IPS DF 19.7 (cell line): ENCODE measurements around the gene CCAR1.
"Not testable (repeated sequence)": the region's sequence is repeated elsewhere in the genome, so short reads cannot be mapped to it uniquely, and the experiment has no call there.

ENCODE experiments used
- DNase-seq: peaks from one replicate; pipeline ENCODE4 v3.0.0-alpha.2; 2013; ENCODE audit warnings: low read depth, low spot score

Gene CCAR1

DNA sequence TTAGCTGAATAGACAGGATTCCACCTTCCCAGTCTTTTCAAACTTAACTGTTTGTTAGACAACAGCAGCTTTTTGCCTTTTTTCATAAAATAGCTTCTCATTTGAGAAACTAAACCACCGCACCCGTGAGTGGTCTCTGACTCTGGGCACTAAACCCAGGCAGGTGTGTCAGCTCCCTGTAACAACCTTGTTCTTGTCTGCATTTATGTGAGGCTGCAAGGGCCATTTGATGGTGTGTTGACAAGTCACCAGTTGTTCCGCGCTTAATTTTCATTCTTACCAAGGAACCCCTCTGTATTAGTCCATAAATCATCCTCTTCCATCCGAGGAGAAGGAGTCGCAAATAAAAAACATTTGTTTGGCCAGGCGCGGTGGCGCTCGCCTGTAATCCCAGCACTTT, 107.8 kb downstream of the CCAR1 start:
- no peak for DNase-seq

DNA sequence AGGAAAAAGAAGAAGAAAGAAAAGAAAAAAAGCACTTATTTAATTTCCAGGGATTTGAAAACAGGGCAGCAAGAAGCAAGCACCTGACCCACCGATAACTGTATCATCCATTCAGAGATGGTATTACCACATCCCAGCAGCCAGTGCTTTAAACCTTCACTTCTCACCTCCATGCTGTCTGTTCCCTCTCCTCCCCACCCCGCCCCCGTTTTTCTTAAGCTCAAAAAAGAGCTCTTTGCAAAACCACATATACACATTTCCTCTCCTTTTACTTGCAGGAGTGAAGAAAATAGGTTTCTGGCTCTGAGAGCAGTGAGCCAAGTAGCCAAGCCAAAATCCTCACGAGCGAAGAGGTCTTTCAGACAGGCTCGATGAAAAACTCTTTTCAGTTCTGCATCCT, 108.5 kb downstream of the CCAR1 start:
- DNase-seq = no peak

DNA sequence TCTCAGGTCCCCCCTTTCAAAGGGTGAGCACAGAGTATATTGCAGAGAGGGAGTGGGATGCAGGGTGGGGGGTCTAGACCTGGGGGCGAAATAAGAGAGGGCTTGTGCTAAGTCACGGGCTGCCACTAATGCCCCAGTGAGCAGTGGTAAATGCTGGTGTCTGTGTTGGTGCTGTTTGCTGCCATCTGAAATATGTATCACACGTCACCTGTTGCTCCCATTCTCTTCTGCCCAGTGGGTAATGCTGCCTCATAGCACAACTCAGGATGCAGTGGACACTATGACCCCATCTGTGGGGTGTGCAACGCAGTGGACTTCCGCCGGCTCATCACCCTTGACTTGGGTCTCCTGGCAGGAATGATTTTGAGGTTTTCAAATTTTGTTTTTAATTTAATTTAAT, 108.9 kb downstream of the CCAR1 start:
- no peak for DNase-seq

DNA sequence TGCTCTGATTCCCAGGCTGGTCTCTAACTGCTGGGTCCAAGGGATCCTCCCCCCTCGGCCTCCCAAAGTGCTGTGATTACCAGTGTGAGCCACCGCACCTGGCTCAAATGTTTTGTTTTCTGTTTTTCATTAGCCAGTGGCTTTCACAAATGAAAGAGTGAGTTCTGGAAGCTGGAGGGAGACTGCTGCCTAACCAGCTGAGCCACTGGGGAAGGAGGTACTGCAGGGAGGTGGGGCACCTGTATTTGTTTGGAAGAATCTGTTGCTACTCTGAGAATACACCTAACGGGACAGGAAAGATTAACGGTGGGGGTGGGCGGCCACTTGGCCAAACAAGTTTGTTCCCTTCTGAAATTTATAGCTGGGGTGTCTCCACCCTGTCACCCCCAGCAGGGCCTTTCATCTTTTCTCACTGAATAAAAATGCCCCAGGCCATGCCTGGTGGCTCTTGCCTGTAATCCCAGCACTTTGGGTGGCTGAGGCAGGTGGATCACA, 111.0 kb downstream of the CCAR1 start:
- no peak for DNase-seq

DNA sequence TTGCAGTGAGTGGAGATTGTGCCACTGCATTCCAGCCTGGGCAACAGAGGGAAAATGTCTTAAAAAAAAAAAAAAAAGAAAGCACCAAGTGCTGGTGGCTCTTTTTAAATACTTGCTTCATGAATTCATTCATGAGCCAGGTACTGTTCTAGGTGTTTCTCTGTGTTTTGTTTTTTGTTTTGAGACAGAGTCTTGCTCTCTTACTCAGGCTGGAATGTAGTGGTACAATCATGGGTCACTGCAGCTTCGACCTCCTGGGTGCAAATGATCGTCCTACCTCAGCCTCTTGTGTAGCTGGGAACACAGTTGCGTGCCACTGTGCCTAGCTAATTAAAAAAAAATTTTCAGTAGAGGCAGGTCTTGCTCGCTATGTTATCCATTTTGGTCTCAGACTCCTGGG, 111.6 kb downstream of the CCAR1 start:
- no peak for DNase-seq

DNA sequence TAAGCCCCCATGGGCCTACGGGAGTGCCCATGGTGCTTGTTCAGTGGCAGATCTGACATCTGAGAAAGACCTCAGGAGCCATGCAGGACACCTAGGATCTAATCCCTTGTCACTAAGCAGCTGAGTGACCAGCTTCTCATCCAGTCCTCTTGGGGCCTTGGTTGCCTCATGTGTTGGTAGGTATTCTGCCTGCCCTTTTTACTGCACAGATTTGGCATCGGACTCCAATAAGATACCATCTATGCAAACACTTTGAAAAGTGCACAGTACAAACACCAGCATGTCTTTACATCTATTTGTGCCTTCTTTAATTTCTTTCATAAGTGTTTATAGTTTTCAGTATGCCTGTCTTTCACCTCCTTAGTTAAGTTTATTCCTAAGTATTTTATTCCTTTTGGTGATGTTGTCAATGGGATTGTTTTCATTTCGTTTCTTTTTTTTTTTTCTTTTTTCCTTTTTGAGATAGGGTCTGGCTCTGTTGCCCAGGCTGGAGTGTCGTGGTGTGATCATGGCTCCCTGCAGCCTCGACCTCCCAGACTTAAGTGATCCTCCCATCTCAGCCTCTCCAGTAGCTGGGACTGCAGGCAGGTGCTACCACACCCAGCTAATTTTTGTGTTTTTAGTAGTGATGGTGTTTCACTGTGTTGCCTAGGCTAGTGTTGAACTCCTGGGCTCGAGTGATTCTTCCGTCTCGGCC, 116.7 kb downstream of the CCAR1 start:
- no peak for DNase-seq

DNA sequence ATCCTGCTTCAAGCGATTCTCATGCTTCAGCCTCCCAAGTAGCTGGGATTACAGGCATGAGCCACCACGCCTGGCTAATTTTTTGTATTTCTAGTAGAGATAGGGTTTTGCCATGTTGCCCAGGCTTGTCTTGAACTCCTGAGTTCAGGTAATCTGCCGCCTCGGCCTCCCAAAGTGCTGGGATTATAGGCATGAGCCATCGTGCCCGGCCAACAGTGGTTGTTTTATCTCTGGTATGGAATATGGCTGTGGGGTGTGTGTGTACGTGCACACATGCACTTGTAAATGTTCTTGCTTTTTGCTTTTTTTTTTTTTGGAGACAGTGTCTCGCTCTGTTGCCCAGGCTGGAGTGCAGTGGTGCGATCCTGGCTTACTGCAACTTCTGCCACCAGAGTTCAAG, 119.6 kb downstream of the CCAR1 start:
- DNase-seq = not testable (repeated sequence)
